Measurements from ENCODE around the gene KCNG2.

The KCNG2 gene

DNA sequence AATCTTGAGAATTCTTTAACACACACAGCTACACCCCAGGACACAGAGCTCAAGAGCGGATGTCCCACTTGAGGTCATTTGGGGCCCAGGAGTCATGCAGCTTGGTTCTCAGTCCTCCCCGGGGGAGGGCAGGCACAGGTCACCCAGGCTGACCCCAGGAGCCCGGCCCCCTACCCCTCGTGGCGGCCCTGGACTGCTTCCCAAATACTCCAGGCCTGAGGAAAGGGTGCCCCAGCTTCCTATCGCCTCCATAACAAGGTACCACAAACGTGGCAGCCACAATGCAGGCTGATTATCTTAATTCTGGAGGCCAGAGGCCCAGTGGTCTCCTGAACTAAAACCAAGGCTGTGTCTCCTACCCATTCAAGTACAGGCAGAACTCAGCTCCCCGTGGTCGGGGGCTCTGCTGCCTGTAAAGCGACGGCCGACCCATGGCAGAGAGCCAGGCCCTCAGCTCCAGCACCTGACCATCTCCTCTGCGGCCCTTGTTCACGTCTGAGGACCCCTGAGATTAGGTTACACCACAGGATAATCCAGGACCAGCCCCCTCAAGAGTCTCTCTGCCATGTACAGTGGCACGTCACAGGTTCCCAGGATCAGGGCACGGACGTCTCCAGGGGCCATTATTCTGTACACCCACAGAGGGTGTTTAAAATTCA, 143.2 kb downstream of the KCNG2 start:
- no peak for TF ChIP-seq CTCF (conservative IDR thresholded peaks at IDR 0.05)
- no peak overlapping the region for H3K27ac ChIP-seq

DNA sequence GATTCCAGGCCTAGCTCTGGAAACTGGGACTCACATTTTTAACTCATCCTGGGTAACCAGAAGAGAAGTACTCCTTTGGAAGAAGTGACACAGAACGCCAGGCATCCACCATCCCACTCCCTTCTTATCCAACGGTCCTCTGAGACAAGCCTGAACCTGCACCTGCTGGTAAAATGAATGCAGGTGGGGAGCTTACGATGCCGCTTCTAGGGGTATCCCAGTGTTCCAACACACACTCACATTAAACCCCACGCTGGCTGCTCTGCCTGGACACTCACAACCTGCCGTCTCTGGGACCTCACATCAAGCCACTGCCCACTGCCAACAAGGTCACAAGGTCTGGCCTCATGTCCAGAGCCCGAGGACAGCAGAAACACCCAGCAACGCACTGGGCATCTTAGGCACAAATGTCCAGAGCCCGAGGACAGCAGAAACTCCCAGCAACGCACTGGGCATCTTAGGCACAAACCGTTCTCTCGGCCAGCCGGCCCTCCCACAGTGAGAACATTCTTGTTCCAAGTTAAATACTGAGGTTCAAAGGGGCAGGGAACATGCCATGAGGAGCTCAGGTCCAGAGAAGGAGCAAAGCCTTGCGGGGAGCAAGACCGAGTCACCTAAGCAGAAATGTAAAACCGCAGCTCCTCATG, 143.9 kb downstream of the KCNG2 start:
- no peak for TF ChIP-seq CTCF (conservative IDR thresholded peaks at IDR 0.05)
- H3K27ac ChIP-seq: peak overlapping the region; percentile 20

- peak overlapping the region; percentile 20 for H3K27ac ChIP-seq
- TF ChIP-seq CTCF (conservative IDR thresholded peaks at IDR 0.05): no peak
Measured at GRCh38 chr18:79942211-79942610, 144.5 kb downstream of the KCNG2 start.

DNA sequence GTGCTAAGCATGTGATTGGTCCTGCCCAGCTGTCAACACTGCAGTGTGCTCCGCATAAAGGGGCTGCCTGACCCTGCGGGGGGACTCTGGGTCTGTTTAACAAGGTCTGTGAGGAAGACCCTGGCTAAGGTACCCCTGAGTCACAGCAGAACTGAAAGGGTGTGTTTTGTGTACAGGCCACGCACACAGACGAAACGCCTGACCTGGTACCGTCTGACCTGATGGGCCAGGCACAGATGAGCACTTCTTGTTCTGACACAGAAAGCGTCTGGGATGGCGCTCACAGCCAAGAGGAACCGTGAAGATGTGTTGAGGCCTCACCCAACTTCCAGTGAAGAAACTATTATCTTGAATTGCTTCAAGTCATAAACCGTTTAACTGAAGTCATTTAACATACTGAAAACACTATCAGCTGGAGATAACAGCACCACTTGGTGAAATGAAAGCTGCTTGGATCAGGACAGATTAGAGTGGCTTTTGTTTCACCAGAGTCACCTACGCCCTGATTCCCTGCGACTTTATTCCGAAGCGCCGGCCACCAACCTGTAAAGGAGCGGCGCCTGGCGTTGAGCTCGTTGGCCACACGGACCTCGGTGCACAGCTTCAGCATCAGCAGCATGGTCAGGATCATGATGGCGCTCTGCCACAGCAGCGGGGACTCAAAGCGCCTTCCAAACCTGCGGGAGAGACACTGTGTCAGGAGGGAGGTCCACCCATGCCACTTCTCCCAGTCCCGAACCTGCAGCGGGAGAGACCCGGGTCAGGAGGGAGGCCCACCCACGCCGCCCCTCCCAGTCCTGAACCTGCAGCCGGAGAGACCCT, 145.3 kb downstream of the KCNG2 start:
- no peak for TF ChIP-seq CTCF (conservative IDR thresholded peaks at IDR 0.05)
- no peak overlapping the region for H3K27ac ChIP-seq

DNA sequence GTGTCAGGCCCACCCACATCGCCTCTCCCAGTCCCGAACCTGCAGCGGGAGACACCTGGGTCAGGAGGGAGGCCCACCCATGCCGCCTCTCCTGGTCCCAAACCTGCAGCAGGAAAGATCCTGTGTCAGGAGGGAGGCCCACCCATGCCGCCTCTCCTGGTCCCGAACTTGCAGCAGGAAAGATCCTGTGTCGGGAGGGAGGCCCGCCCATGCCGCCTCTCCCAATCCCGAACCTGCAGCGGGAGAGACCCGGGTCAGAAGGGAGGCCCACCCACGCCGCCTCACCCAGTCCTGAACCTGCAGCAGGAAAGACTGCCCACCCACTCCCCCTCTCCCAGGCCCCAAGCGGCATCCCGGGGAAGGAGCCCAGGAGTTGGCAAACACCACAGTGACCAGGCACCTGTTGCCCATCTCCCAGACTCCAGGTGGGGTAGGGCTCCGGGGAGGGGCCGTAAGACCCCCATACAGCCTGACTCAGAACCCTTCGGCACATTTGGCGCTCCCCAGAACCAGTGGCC, 145.9 kb downstream of the KCNG2 start:
- H3K27ac ChIP-seq: no peak overlapping the region
- no peak for TF ChIP-seq CTCF (conservative IDR thresholded peaks at IDR 0.05)

DNA sequence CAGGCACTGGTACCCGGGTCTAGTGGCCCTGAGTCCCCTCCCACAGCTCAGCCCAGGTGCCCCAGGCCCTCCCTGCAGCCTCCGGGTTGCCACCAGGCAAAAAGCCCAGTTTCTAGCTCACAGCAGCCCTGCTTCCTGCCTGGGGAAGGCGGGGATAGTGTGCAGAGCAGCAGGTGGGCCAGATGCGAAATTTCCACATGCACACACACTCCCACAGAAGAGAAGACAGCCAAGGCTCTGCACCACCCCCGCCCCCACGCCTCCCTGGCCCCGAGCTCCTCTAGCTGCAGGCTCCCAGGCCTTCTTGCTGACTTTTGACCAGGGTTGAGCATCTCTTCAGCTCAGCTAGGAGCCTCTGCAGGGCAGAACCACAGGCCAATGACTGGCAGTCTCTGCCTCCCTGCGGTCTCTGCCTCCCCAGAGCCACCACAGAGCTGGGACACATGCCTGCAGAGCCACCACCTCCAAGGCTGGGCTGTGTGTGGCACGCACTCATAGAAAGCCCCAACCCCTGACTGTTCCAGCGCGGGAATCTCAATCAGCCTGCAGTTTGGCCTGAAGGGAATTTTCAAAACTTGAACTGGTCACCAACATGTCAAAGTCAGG, 146.5 kb downstream of the KCNG2 start:
- H3K27ac ChIP-seq: no peak overlapping the region
- TF ChIP-seq CTCF (conservative IDR thresholded peaks at IDR 0.05): no peak

DNA sequence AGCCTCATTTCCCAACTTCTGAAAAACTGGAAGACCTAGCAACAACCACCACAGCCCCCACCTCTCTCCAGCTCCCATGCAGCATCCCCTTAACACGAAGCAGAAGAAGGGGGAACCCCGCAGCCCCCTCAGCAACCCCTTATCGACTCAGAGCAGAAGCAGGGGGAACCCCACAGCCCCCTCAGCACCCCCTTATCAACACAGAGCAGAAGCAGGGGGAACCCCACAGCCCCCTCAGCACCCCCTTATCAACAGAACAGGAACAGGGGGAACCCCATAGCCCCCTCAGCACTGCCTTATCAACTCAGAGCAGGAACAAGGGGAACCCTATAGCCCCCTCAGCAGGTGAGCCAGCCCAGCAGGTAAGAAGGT, 147.0 kb downstream of the KCNG2 start:
- TF ChIP-seq CTCF (conservative IDR thresholded peaks at IDR 0.05): no peak
- H3K27ac ChIP-seq: no peak overlapping the region

Measured in VCaP (cell line).